ENCODE measurements around the gene NEGR1.

- TF ChIP-seq CTCF (IDR thresholded peaks at IDR 0.05) (no peak), POLR2A (IDR thresholded peaks at IDR 0.05) (no peak), EP300 (IDR thresholded peaks at IDR 0.05; ENCODE audit: low read depth) (no peak), POLR2AphosphoS5 (IDR thresholded peaks at IDR 0.05) (no peak)
These were observed 14.2 kb upstream of the NEGR1 start for GRCh38 chr1:72296501-72296900.

Measured in transverse colon (tissue), 4 donors.